ENCODE data around the gene GPC6. TPM values are rescaled to one million over a fixed set of nuclear protein-coding genes. Genes with fewer than 3 reads are reported as not detected.

Gene GPC6
- total and polyA plus RNA-seq, 2 donors (not counting 3 experiments of a cell fraction or from before 2014, with no cell fraction given): 0.01 TPM; not detected in 1

GRCh38 chr13:94454334-94454733 is 1227.7 kb downstream of the GPC6 start:
- intact Hi-C loops (cut with micrococcal nuclease): no loop called here
- FAIRE-seq (no peak), DNase-seq (ENCODE audit: low read depth, low spot score) (no peak)
- ChIA-PET CTCF (interaction anchor here (2.2 kb wide), 1 partner anchor 19 kb away, joined by 9 read pairs; no protein-coding TSS in a partner anchor), POLR2A (no interaction called here)
- Histone ChIP-seq H2AFZ (ENCODE audit: low read depth, low read length) (no peak overlapping the region), H3K27me3 (ENCODE audit: control insufficient read depth in 2 of 2, insufficient read depth in 2 of 2, low read length in 2 of 2) (no peaks in the 10 kb centered on the region), H3K9me1 (replicated peaks; ENCODE audit: control insufficient read depth, extremely low read depth, insufficient read depth, low read length) (no peaks in the 10 kb centered on the region), H4K20me1 (replicated peaks; ENCODE audit: control insufficient read depth, extremely low read depth, insufficient read depth, low read length) (no peaks in the 10 kb centered on the region), H3K9ac (replicated peaks; ENCODE audit: extremely low read depth, insufficient read depth, low read length) (no peak overlapping the region), H3K79me2 (ENCODE audit: control insufficient read depth, insufficient read depth, low read length) (no peaks in the 10 kb centered on the region), H3K4me2 (ENCODE audit: insufficient read depth, low read length) (no peak overlapping the region), H3K36me3 (ENCODE audit: control insufficient read depth in 2 of 2, extremely low read depth in 1 of 2, insufficient read depth in 2 of 2, low read length in 2 of 2) (no peaks in the 10 kb centered on the region), H3K4me3 (replicated peaks in 1 of 3; ENCODE audit: insufficient read depth in 1 of 3, low read depth in 1 of 3, low read length in 3 of 3) (no peak overlapping the region), H3K4me1 (ENCODE audit: control insufficient read depth, extremely low read depth, insufficient read depth, low read length) (no peaks in the 10 kb centered on the region), H3K9me3 (replicated peaks; ENCODE audit: control insufficient read depth, insufficient read depth, low read length) (no peaks in the 10 kb centered on the region), H3K27ac (ENCODE audit: insufficient read depth, low read depth, low read length) (no peak overlapping the region)
- dilution Hi-C loops (cut with MboI; ENCODE audit: extremely low pct_ligation_motif_present, low sequenced_read_pairs): no loop called here
- BruUV-seq (replicated peaks): no TSS peak
- TF ChIP-seq FOS (IDR thresholded peaks at IDR 0.05; ENCODE audit: borderline replicate concordance, insufficient read depth, low read length) (no peak), POLR2AphosphoS5 (IDR thresholded peaks at IDR 0.05; ENCODE audit: insufficient read depth, low read depth, low read length) (no peak), GATA2 (IDR thresholded peaks at IDR 0.05; ENCODE audit: insufficient read depth, insufficient read length, low read depth, low read length) (no peak), MAX (IDR thresholded peaks at IDR 0.05; ENCODE audit: insufficient read depth, insufficient read length) (no peak), MYC (IDR thresholded peaks at IDR 0.05; ENCODE audit: low read depth, low read length) (no peak), CTCF (IDR thresholded peaks at IDR 0.05; ENCODE audit: extremely low read depth in 1 of 2, insufficient read depth in 1 of 2, low read depth in 1 of 2, low read length in 2 of 2) (no peak), EZH2 (IDR thresholded peaks at IDR 0.05; ENCODE audit: borderline replicate concordance, low read depth, low read length, severe bottlenecking) (no peak), JUN (IDR thresholded peaks at IDR 0.05; ENCODE audit: borderline replicate concordance, insufficient read depth, insufficient read length, low read depth) (no peak), POLR2A (IDR thresholded peaks at IDR 0.05; ENCODE audit: low read depth, low read length) (no peak)

Measured in endothelial cell of umbilical vein (primary cell).